ENCODE results near the gene UFSP1.

Gene UFSP1

DNA sequence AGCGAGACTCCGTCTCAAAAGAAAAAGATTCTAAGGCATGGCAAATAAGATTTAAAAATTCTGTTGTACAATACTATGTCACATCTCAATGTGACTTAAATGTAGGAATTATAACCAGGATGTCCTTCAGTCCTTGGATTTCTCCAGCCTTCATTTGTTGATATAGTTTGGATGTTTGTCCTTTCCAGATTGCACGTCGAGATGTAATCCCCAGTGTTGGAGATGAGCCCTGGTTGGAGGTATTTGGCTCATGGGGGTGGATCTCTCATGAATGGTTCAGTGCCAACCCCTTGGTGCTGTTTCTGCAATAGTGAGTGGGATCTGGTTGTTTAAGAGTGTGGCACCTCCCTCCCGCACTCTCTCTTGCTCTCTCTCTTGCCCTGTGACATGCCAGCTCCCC, 19.0 kb upstream of the UFSP1 start (continued):
- no peak for TF ChIP-seq POU6F1 (CRISPR knock-in tag; IDR thresholded peaks at IDR 0.05; ENCODE audit: borderline replicate concordance, low read depth)
- TF ChIP-seq, protein P1, sequence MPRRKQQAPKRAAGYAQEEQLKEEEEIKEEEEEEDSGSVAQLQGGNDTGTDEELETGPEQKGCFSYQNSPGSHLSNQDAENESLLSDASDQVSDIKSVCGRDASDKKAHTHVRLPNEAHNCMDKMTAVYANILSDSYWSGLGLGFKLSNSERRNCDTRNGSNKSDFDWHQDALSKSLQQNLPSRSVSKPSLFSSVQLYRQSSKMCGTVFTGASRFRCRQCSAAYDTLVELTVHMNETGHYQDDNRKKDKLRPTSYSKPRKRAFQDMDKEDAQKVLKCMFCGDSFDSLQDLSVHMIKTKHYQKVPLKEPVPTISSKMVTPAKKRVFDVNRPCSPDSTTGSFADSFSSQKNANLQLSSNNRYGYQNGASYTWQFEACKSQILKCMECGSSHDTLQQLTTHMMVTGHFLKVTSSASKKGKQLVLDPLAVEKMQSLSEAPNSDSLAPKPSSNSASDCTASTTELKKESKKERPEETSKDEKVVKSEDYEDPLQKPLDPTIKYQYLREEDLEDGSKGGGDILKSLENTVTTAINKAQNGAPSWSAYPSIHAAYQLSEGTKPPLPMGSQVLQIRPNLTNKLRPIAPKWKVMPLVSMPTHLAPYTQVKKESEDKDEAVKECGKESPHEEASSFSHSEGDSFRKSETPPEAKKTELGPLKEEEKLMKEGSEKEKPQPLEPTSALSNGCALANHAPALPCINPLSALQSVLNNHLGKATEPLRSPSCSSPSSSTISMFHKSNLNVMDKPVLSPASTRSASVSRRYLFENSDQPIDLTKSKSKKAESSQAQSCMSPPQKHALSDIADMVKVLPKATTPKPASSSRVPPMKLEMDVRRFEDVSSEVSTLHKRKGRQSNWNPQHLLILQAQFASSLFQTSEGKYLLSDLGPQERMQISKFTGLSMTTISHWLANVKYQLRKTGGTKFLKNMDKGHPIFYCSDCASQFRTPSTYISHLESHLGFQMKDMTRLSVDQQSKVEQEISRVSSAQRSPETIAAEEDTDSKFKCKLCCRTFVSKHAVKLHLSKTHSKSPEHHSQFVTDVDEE (CRISPR knock-in tag; IDR thresholded peaks at IDR 0.05), result no peak
- TF ChIP-seq ZNF70 (CRISPR knock-in tag; IDR thresholded peaks at IDR 0.05), result no peak

- no peak for ATAC-seq
- TF ChIP-seq ZNF70 (CRISPR knock-in tag; IDR thresholded peaks at IDR 0.05) (no peak), TOX (CRISPR knock-in tag; IDR thresholded peaks at IDR 0.05; ENCODE audit: borderline replicate concordance) (no peak), ARNTL (CRISPR knock-in tag; IDR thresholded peaks at IDR 0.05; ENCODE audit: borderline replicate concordance, low read depth) (no peak), ZNF8 (CRISPR knock-in tag; IDR thresholded peaks at IDR 0.05) (no peak), ZC3H10 (CRISPR knock-in tag; IDR thresholded peaks at IDR 0.05) (no peak), RARB (CRISPR knock-in tag; IDR thresholded peaks at IDR 0.05) (no peak), SNAI2 (CRISPR knock-in tag; IDR thresholded peaks at IDR 0.05) (no peak), ISL1 (CRISPR knock-in tag; IDR thresholded peaks at IDR 0.05) (no peak), TCF4 (CRISPR knock-in tag; IDR thresholded peaks at IDR 0.05; ENCODE audit: borderline replicate concordance) (no peak), OSR1 (CRISPR knock-in tag; IDR thresholded peaks at IDR 0.05) (no peak), CSDC2 (CRISPR knock-in tag; IDR thresholded peaks at IDR 0.05) (no peak)
- TF ChIP-seq, protein P2, sequence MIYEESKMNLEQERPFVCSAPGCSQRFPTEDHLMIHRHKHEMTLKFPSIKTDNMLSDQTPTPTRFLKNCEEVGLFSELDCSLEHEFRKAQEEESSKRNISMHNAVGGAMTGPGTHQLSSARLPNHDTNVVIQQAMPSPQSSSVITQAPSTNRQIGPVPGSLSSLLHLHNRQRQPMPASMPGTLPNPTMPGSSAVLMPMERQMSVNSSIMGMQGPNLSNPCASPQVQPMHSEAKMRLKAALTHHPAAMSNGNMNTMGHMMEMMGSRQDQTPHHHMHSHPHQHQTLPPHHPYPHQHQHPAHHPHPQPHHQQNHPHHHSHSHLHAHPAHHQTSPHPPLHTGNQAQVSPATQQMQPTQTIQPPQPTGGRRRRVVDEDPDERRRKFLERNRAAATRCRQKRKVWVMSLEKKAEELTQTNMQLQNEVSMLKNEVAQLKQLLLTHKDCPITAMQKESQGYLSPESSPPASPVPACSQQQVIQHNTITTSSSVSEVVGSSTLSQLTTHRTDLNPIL (CRISPR knock-in tag; IDR thresholded peaks at IDR 0.05; ENCODE audit: low read depth), result no peak
These were observed 13.1 kb upstream of the UFSP1 start for GRCh38 chr7:100902638-100903037.

- ATAC-seq, result no peak
- TF ChIP-seq ESRRG (CRISPR knock-in tag; IDR thresholded peaks at IDR 0.05), result no peak
- TF ChIP-seq, protein P2 (CRISPR knock-in tag; IDR thresholded peaks at IDR 0.05; ENCODE audit: low read depth), result no peak
- no peak for TF ChIP-seq ZFP30 (CRISPR knock-in tag; IDR thresholded peaks at IDR 0.05)
- TF ChIP-seq ZNF70 (CRISPR knock-in tag; IDR thresholded peaks at IDR 0.05), result no peak
- no peak for TF ChIP-seq ZNF565 (CRISPR knock-in tag; conservative IDR thresholded peaks at IDR 0.05; ENCODE audit: low read depth)
- TF ChIP-seq TOX (CRISPR knock-in tag; IDR thresholded peaks at IDR 0.05; ENCODE audit: borderline replicate concordance), result no peak
- TF ChIP-seq, protein P1 (CRISPR knock-in tag; IDR thresholded peaks at IDR 0.05), result no peak
- TF ChIP-seq ZFP3 (CRISPR knock-in tag; IDR thresholded peaks at IDR 0.05), result no peak
- TF ChIP-seq TCF4 (CRISPR knock-in tag; IDR thresholded peaks at IDR 0.05; ENCODE audit: borderline replicate concordance), result no peak
- no peak for TF ChIP-seq PPARA (CRISPR knock-in tag; IDR thresholded peaks at IDR 0.05; ENCODE audit: borderline replicate concordance)
- no peak for TF ChIP-seq ZNF8 (CRISPR knock-in tag; IDR thresholded peaks at IDR 0.05)
- no peak for TF ChIP-seq PATZ1 (CRISPR knock-in tag; IDR thresholded peaks at IDR 0.05; ENCODE audit: borderline replicate concordance)
- TF ChIP-seq ISL1 (CRISPR knock-in tag; IDR thresholded peaks at IDR 0.05), result no peak
- no peak for TF ChIP-seq POU6F1 (CRISPR knock-in tag; IDR thresholded peaks at IDR 0.05; ENCODE audit: borderline replicate concordance, low read depth)
- no peak for TF ChIP-seq RARB (CRISPR knock-in tag; IDR thresholded peaks at IDR 0.05)
- TF ChIP-seq CSDC2 (CRISPR knock-in tag; IDR thresholded peaks at IDR 0.05), result no peak
- no peak for TF ChIP-seq GLIS3 (CRISPR knock-in tag; IDR thresholded peaks at IDR 0.05)
- no peak for TF ChIP-seq BACH2 (CRISPR knock-in tag; IDR thresholded peaks at IDR 0.05; ENCODE audit: borderline replicate concordance)
- no peak for TF ChIP-seq SNAI2 (CRISPR knock-in tag; IDR thresholded peaks at IDR 0.05)
- TF ChIP-seq ARNTL (CRISPR knock-in tag; IDR thresholded peaks at IDR 0.05; ENCODE audit: borderline replicate concordance, low read depth), result no peak
These were observed 12.4 kb upstream of the UFSP1 start for GRCh38 chr7:100901921-100902332.

Data from SK-N-SH treated with all-trans-retinoic acid at 6 μM for 48 hours (cell line).